ENCODE measurements around the gene PTPRN2.

DNA sequence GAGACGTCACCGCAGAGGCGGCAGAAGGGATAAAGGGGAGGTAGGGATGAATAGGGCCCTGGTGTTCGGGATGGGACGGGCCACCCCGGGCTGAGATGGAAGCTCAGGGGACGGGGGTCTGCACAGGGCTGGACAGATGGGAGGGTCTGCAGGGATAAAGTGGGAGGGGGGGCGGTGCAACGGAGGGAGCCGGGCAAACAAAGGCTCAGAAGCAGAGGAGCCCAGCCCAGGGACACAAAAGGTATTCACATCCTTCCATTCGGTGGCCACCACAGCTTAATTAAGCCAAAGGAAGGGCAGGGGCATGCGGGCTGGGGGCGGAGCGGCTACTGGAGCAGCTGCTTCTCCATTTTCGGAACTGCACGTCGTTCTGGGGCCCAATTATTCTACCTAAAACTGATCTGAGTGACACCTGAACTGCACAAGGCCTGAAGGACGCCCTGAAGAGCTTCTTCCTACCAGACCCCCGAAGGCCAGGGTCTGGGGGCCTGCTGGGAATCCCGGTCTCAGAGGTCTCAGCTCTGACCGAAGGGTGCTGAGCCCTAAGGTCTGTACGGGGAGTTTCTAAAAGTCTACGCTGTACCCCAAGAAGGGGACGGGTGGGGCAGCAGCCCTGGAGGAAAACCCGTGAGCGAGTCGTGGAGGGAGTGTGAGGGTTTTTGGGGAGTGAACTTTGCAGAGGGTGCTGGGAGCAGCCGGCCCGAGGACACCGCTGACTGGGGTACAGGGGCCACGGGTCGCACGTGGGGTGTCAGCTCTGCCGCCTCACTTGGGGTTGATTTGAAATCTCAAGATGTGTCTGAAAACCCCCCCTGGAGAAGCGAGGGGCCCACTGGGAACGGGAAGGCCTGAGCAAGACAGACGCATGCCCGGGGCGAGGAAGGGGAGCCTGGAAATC lies 916.0 kb downstream of the PTPRN2 start:
- no peak for TF ChIP-seq EZH2 (IDR thresholded peaks at IDR 0.05; ENCODE audit: borderline replicate concordance, low read depth, low read length, poor library complexity, severe bottlenecking)
- TF ChIP-seq, protein P1, sequence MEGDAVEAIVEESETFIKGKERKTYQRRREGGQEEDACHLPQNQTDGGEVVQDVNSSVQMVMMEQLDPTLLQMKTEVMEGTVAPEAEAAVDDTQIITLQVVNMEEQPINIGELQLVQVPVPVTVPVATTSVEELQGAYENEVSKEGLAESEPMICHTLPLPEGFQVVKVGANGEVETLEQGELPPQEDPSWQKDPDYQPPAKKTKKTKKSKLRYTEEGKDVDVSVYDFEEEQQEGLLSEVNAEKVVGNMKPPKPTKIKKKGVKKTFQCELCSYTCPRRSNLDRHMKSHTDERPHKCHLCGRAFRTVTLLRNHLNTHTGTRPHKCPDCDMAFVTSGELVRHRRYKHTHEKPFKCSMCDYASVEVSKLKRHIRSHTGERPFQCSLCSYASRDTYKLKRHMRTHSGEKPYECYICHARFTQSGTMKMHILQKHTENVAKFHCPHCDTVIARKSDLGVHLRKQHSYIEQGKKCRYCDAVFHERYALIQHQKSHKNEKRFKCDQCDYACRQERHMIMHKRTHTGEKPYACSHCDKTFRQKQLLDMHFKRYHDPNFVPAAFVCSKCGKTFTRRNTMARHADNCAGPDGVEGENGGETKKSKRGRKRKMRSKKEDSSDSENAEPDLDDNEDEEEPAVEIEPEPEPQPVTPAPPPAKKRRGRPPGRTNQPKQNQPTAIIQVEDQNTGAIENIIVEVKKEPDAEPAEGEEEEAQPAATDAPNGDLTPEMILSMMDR (conservative IDR thresholded peaks at IDR 0.05; ENCODE audit: low read depth, low read length), result no peak

All from A673 (cell line).